ENCODE results near the gene TMEM134. TPM values are rescaled to one million over a fixed set of nuclear protein-coding genes. Genes with fewer than 3 reads are reported as not detected.

TMEM134 gene
- total RNA-seq, 3 donors from 2014 or later (not counting 1 experiment from before 2014, with no cell fraction given) = 57.8 to 65.7 (median 61.2) TPM

- no peak for ATAC-seq
- TF ChIP-seq, protein P1, sequence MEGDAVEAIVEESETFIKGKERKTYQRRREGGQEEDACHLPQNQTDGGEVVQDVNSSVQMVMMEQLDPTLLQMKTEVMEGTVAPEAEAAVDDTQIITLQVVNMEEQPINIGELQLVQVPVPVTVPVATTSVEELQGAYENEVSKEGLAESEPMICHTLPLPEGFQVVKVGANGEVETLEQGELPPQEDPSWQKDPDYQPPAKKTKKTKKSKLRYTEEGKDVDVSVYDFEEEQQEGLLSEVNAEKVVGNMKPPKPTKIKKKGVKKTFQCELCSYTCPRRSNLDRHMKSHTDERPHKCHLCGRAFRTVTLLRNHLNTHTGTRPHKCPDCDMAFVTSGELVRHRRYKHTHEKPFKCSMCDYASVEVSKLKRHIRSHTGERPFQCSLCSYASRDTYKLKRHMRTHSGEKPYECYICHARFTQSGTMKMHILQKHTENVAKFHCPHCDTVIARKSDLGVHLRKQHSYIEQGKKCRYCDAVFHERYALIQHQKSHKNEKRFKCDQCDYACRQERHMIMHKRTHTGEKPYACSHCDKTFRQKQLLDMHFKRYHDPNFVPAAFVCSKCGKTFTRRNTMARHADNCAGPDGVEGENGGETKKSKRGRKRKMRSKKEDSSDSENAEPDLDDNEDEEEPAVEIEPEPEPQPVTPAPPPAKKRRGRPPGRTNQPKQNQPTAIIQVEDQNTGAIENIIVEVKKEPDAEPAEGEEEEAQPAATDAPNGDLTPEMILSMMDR (IDR thresholded peaks at IDR 0.05) = no peak
- Histone ChIP-seq H3K9me3 (ENCODE audit: control insufficient read depth, insufficient read depth, low read length) (no peaks in the 10 kb centered on the region), H3K27me3 (ENCODE audit: control insufficient read depth, insufficient read depth, low read length) (no peaks in the 10 kb centered on the region), H3K36me3 (ENCODE audit: control insufficient read depth, insufficient read depth, low read length) (no peaks in the 10 kb centered on the region), H3K4me1 (ENCODE audit: control insufficient read depth, insufficient read depth, low read length) (peaks cover 85% of the 10 kb centered on the region), H3K27ac (ENCODE audit: low read length) (peak overlapping the region; percentile 75), H3K4me3 (ENCODE audit: low read length) (no peak overlapping the region)
- Mint-ChIP-seq H3K36me3 (no peaks in the 10 kb centered on the region), H3K27ac (peak overlapping the region; percentile 88 to 91), H3K27me3 (ENCODE audit: low read depth in 2 of 2) (no peaks in the 10 kb centered on the region), H3K4me3 (peak overlapping the region; percentile 35), H3K4me1 (peaks cover 59 to 84% of the 10 kb centered on the region in 2 donors), H3K9me3 (no peaks in the 10 kb centered on the region)
- DNase-seq = peak in 1 of 2 donors; percentile 56
- intact Hi-C loops (cut with micrococcal nuclease) = no loop called here
- WGBS (ENCODE audit: insufficient coverage) = 68% methylated on average over 21 of the region's 21 CpGs
Measured at GRCh38 chr11:67441098-67441563, 27.9 kb downstream of the TMEM134 start.

GRCh38 chr11:67440229-67441097 is 28.6 kb downstream of the TMEM134 start:
- H3K4me1 ChIP-seq (ENCODE audit: control insufficient read depth, insufficient read depth, low read length) = peaks cover 85% of the 10 kb centered on the region
- H3K9me3 ChIP-seq (ENCODE audit: control insufficient read depth, insufficient read depth, low read length) = no peaks in the 10 kb centered on the region
- H3K27ac Mint-ChIP-seq = peak overlapping the region; percentile 88 to 91
- H3K4me1 Mint-ChIP-seq = peaks cover 58 to 85% of the 10 kb centered on the region in 2 donors
- intact Hi-C loops (cut with micrococcal nuclease) = no loop called here
- no peaks in the 10 kb centered on the region for H3K27me3 ChIP-seq (ENCODE audit: control insufficient read depth, insufficient read depth, low read length)
- 52% methylated on average over 17 of the region's 17 CpGs for whole genome bisulfite sequencing (ENCODE audit: insufficient coverage)
- H3K27ac ChIP-seq (ENCODE audit: low read length) = peak overlapping the region; percentile 75
- H3K4me3 ChIP-seq (ENCODE audit: low read length) = no peak overlapping the region
- DNase-seq (peak in 1 of 2 donors; percentile 65), ATAC-seq (no peak)
- H3K4me3 Mint-ChIP-seq = peak overlapping the region; percentile 95
- no peaks in the 10 kb centered on the region for H3K27me3 Mint-ChIP-seq (ENCODE audit: low read depth in 2 of 2)
- no peaks in the 10 kb centered on the region for H3K9me3 Mint-ChIP-seq
- peaks cover 4% of the 10 kb centered on the region for H3K36me3 ChIP-seq (ENCODE audit: control insufficient read depth, insufficient read depth, low read length)
- H3K36me3 Mint-ChIP-seq = no peaks in the 10 kb centered on the region
- TF ChIP-seq, protein P1 (IDR thresholded peaks at IDR 0.05) = no peak

GRCh38 chr11:67439321-67440228 is 29.5 kb downstream of the TMEM134 start:
- 55% methylated on average over 31 of the region's 31 CpGs for WGBS (ENCODE audit: insufficient coverage)
- H3K4me1 Mint-ChIP-seq = peaks cover 53 to 82% of the 10 kb centered on the region in 2 donors

More at GRCh38 chr11:67439321-67440228, 29.5 kb downstream of the TMEM134 start:
- peaks cover 85% of the 10 kb centered on the region for H3K4me1 ChIP-seq (ENCODE audit: control insufficient read depth, insufficient read depth, low read length)
- no peak for ATAC-seq
- intact Hi-C loops (cut with micrococcal nuclease) = no loop called here
- TF ChIP-seq, protein P1 (IDR thresholded peaks at IDR 0.05) = no peak
- H3K36me3 ChIP-seq (ENCODE audit: control insufficient read depth, insufficient read depth, low read length) = peaks cover 13% of the 10 kb centered on the region
- no peaks in the 10 kb centered on the region for H3K27me3 ChIP-seq (ENCODE audit: control insufficient read depth, insufficient read depth, low read length)
- DNase-seq = peak in 1 of 2 donors; percentile 62
- H3K27ac ChIP-seq (ENCODE audit: low read length) = peak overlapping the region; percentile 75
- no peak overlapping the region for H3K4me3 ChIP-seq (ENCODE audit: low read length)
- Mint-ChIP-seq H3K27me3 (ENCODE audit: low read depth in 2 of 2) (no peaks in the 10 kb centered on the region), H3K36me3 (no peaks in the 10 kb centered on the region), H3K27ac (peak overlapping the region; percentile 88 to 91), H3K4me3 (peak overlapping the region; percentile 95), H3K9me3 (no peaks in the 10 kb centered on the region)
- no peaks in the 10 kb centered on the region for H3K9me3 ChIP-seq (ENCODE audit: control insufficient read depth, insufficient read depth, low read length)
